ENCODE measurements around the gene VIPR1.
A peak's percentile ranks its signal among the peaks of the same experiment; 100 is the strongest.

VIPR1 gene

DNA sequence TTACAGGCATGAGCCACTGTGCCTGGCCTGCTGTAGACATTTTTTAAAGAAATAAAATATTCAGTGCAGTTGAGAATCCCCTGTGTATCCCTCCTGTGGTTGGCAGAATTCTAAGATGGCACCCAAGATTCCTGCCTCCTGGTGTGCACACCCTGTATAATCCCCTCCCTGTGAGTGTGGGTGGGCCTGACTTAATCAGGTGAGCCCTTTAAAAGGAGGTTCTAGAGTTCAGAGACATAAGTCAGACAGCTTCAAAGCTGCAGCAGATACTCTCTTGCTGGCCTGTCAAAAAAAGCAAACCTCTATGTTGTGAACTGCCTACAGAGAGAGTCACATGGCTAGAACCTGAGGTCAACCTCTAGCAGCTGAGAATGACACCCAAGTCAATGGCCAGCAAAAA lies 7.0 kb upstream of the VIPR1 start:
- DNase-seq, result no peak

GRCh38 chr3:42497009-42497731 lies 5.3 kb upstream of the VIPR1 start:
- DNase-seq, result no peak

GRCh38 chr3:42498034-42498433 lies 4.4 kb upstream of the VIPR1 start:
- DNase-seq, result no peak

- DNase-seq, result no peak
These were observed 3.5 kb upstream of the VIPR1 start for GRCh38 chr3:42498791-42499477.

DNA sequence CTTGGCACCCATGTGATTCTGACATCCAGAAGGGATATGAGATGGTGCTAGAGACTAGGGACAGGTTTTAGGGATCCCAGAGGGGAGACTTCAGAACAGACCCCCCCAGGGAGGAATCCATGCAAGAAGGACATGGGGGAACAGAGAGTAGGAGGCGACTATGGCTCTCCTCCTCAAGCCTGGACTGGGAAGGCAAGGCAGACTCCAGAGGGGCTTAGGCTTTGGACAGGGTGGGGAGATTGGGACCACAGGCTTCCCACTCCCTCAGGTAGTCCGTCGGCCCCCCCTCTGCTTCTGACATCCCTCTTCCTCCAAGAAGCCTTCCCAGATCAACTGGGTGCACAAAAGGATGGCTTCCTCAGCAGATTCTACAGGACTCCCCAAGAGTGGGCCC lies 3.0 kb upstream of the VIPR1 start:
- DNase-seq, result no peak

DNA sequence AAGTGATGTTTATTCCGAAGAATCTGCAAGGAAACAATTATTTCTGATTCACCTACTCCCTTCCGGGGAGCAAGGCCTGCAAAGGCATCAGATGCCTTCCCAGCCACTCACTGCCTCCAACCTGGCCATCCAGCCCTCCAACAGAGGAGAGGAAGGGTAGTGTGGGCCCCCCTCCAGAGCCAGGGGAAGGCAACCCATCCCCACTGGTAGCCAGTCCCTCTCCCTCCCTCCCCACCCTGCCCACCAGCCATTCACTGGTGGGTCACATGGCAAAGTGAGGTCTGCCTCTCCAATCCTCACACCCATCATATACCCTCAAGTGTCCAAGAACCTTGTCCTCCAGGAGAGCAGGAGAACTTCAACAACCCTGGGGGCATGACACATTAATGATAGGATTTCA lies 2.4 kb upstream of the VIPR1 start:
- no peak for DNase-seq

GRCh38 chr3:42500909-42501308 lies 1.5 kb upstream of the VIPR1 start:
- no peak for DNase-seq

DNA sequence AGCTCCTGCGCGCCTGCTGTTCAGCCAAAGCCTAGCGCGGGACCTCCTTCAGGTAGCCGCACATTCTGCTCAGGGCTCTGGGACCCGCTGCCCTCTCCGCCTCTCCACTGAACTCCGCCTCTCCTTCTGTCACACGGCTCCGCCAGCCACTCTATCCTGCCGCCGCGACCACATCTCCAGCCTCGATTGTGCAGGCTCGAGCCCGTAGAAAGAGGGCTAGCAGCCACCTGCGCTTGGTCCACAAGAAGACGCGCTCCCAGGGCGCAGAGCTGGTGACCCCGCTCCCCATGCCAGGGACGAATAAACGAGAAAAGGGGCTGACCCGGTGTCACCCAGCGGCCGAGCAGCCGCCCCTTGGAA lies 1.1 kb upstream of the VIPR1 start:
- DNase-seq, result no peak

- peak; percentile 71 for DNase-seq
These were observed 588 bp upstream of the VIPR1 start for GRCh38 chr3:42501681-42502428.

- no peak for DNase-seq
These were observed 945 bp downstream of the VIPR1 start for GRCh38 chr3:42503251-42503924.

DNA sequence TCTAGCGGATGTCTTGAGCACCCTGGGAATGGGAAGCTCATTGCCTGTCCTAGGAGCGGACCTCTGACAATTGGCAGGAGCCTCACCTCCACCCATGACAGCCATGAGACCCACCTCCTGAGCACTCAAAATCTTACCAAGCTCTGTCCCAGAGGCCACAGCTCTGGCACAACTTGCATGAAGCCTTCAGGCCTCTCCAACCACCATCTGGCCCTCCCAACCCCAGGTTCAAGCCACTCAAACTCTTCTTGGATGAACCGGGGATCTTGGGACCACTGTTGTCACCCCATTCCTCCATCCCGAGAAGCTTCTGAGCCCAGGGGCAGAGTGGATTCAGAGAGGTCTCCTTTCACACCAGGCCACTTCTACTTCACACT lies 1.5 kb downstream of the VIPR1 start:
- no peak for DNase-seq

- DNase-seq, result no peak
These were observed 2.1 kb downstream of the VIPR1 start for GRCh38 chr3:42504334-42505127.

GRCh38 chr3:42505128-42505848 lies 2.8 kb downstream of the VIPR1 start:
- DNase-seq, result no peak

- DNase-seq, result no peak
These were observed 3.5 kb downstream of the VIPR1 start for GRCh38 chr3:42505849-42506410.

GRCh38 chr3:42507252-42507651 lies 4.8 kb downstream of the VIPR1 start:
- DNase-seq, result no peak

DNA sequence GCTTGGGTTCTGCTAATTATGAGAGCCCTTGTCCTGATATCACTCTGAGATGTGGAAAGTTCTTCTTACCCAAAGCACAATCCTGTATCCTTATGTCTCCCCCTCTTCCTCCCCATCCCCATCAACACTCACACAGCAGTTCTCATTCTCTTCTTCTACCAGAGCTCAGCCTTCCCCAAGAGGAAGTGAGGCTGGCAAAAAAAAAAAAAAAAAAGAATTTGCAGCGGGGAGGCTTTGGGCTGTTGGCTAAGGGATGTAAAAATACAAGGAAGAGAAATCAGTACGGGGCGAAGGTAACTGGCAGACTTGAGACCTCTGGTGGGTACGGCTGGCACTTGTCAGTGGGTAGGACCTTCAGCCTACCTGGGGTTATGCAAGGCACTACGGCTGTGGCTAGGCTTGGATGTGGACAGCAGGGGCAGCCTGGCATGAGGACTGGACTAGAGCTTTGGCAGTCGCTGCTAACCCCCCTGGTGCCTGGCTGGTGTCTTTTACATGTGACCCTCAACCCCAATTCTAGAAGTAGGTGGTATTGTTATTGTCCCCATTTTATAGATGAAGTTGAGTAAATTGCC lies 5.4 kb downstream of the VIPR1 start:
- DNase-seq, result no peak

DNA sequence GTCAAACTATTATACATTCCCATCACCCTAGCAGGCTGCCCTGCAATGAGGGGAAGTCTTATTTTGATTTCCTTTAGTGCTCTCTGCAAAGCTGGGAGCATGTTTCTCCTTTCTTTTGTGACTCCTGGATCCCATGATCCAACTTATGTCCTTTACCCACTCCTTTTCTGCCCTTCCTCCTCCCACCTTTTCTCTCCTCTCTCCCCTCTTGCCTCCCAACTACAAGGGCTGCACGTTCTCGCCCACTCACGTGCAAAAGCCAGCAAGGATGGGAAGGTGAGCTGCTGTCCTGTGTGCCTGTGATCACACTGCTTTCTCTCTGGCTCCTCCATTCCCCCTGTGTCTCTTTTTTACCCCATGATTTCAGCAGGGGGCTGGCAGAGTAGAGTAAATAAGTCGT lies 6.1 kb downstream of the VIPR1 start:
- DNase-seq, result no peak

- no peak for DNase-seq
These were observed 6.7 kb downstream of the VIPR1 start for GRCh38 chr3:42509111-42509510.

- DNase-seq, result no peak
These were observed 7.9 kb downstream of the VIPR1 start for GRCh38 chr3:42510325-42510724.

DNA sequence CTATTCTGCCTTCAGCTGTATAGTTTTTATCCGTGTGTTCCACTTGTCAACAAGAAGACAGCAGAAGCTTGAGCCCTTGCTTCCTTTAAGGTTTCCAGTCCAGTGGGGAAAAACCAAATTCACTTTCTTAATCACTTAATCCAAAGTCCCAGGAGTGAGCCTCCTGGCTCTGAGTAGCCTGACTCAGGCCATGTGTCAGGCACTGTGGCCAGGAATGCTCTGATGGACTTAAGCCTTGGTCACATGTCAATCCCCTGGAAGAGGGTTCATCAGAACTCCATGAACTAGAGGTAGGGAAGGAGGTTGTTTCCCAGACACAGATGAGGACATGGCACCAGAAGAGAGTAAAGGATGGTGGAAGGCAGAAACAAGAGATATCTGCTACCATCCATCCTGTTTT lies 8.8 kb downstream of the VIPR1 start:
- DNase-seq, result no peak

DNA sequence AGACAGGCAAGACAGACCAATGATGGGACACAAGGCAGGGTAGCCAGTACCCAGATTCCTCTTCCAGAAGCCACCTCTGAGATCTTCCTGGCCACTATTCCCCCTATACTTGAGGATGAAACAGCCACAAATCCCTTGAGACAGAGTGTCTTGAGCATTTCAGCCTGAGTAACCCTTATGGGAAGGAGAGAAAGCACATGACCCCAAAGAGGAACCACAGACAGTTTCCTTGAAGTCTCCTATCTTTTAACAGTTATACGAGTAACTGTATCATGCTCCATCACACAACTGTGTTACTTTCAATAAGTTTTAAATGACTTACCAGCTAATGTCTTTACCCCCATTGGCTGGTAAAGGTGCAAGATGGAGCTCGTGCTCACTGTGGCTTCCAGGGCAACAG lies 9.3 kb downstream of the VIPR1 start:
- DNase-seq, result no peak

Measured in stimulated activated CD4-positive, alpha-beta T cell treated with anti-CD3 and anti-CD28 coated beads, Interleukin-4, amount 100 ng/mL, for 1 hour (primary cell).